Measurements from ENCODE around the gene SLC4A4.

Gene SLC4A4

GRCh38 chr4:71476240-71476639 lies 137.4 kb downstream of the SLC4A4 start:
- no peak for DNase-seq

- DNase-seq, result no peak
Measured at GRCh38 chr4:71486550-71487343, 147.9 kb downstream of the SLC4A4 start.

GRCh38 chr4:71487344-71487920 lies 148.6 kb downstream of the SLC4A4 start:
- DNase-seq, result peak; percentile 7

DNA sequence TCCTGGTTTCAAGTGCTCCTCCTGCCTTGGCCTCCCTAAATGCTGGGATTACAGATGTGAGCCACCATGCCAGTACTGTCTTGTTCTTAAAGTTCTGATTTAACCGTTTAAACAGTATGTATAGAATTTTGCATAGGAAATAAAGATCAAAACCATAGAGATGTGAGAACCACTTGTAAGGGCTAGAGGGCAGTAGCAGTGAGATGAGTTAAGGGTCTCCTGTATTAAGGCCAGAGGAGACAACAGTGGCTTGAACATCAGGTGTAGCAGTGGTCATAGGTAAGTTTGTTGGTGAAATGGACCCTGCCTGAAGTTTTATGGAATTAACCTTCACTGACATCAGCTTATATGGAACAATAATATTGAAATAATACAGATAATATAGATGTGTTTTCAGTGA lies 155.7 kb downstream of the SLC4A4 start:
- no peak for DNase-seq

- DNase-seq, result no peak
Measured at GRCh38 chr4:71495454-71495853, 156.6 kb downstream of the SLC4A4 start.

DNA sequence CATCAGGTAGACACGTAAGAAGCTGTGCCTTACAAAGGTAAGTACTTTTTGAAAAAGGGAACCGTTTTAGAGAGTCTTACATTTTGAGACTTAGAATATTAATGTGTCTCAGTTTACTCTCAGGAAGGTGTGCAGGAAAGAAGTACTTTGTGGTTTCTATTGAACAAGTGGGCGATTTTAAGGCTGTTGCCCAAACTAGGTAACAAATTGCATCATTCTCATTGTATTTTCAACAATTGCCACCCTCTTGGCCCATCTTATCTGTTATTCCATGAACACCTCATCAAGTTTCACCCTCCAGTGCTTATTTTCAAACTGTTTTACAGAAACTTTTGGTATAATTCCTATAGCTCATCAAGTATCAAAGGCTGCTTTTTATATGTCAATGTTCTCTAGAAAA lies 158.3 kb downstream of the SLC4A4 start:
- DNase-seq, result no peak

DNA sequence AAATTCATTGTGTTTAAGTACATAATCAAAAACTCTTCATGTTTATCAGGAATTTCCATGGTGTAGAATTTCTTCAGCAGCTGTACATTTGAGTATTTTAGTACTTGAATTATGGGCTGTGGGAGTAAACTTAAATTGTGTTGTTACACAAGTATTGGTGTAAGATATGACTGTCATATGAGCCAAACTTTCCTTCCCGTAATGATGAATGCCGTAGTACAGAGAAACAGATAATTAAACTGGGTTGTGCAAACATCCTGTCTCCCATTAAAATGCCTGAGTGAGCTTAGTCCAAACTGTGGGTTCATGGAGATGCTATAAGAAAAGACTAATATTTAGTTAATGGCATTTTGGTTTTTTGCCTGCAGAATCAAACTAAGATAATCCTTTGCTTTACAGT lies 159.2 kb downstream of the SLC4A4 start:
- no peak for DNase-seq

DNA sequence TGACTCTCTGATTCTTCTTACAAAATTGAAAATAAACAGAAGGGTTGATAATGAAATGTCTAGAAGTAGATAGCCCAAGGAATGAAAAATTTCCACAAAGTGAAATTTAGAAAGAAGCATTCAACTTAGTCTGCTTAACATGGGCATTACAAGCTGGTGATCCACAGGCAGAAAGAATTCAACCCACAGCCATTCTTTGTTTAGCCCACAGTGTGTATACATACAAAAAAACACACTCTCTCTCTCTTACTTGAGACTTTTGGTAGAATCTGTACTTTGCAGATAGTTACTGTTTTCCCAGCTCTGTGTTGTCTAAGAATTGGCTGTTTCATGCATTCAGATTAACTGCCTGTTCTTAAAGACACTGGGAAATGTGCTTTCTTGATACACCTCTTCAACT lies 159.8 kb downstream of the SLC4A4 start:
- no peak for DNase-seq

- no peak for DNase-seq
Measured at GRCh38 chr4:71501992-71502391, 163.2 kb downstream of the SLC4A4 start.

GRCh38 chr4:71518283-71518989 lies 179.6 kb downstream of the SLC4A4 start:
- DNase-seq, result no peak

GRCh38 chr4:71520308-71520707 lies 181.5 kb downstream of the SLC4A4 start:
- no peak for DNase-seq

DNA sequence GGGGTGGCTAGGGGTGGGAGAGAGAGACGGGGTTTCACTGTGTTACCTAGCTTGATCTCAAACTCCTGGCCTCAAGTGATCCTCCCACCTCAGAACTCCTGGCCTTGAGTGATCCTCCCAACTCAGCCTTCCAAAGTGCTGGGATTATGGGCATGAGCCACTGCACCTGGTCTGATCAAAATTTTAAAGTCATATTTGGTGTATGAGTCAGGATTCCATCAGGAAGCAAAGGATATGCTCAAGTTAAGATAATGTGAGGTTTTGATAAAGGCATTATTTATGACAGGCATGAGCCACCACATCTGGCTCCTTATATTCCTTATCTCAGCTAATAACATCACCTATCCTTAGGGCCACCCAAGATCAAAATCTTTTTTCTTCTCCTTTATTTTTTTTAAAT lies 182.0 kb downstream of the SLC4A4 start:
- DNase-seq, result no peak

- no peak for DNase-seq
Measured at GRCh38 chr4:71524756-71525155, 185.9 kb downstream of the SLC4A4 start.

DNA sequence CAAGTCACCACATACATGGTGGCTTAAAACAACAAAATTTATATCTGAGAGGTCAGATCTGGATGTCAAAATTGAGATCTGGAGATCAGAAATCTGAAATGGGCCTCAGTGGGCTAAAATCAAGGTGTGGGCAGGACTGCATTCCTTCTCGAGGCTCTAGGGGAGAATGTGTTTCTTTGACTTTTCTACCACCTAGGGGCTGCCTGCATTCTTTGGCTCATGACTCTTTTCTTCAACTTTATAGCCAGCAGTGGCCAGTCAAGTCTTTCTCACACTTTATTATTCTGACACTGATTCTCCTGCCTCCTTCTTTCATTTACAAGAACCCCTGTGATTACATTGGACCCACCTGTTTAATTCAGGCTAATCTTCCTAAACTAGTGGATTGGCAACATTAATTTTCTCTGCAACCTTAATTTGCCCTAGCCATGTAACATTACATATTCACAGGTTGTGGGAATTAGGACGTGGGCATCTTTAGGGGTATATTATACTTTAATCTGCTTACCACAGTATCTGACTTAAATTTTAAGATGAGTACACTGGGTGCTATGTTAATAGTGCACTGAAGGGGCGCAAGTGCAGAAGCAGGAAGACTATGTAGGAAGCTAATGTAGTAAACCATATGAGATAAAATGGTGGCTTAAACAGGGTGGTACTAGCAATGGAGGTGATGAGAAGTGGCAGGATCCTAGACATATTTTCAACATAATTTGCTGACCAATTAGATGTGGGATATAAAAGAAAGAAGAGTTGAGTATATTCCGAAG lies 188.0 kb downstream of the SLC4A4 start:
- peak; percentile 7 for DNase-seq

DNA sequence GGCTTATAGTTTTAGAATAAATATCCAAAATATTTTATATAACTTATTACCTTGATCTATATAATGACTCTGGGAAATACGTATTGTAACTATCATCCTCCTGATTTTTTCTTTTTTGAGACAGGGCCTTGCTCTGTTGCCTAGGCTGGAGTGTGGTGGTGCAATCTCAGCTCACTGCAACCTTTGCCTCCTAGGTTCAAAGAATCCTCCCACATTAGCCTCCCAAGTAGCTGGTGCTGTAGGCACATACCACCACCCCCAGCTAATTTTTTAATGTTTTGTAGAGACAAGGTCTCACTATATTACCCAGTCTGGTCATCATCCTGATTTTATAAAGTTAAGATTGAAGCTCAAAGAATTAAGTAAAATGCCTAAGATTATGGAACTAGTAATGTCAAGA lies 193.6 kb downstream of the SLC4A4 start:
- no peak for DNase-seq

DNA sequence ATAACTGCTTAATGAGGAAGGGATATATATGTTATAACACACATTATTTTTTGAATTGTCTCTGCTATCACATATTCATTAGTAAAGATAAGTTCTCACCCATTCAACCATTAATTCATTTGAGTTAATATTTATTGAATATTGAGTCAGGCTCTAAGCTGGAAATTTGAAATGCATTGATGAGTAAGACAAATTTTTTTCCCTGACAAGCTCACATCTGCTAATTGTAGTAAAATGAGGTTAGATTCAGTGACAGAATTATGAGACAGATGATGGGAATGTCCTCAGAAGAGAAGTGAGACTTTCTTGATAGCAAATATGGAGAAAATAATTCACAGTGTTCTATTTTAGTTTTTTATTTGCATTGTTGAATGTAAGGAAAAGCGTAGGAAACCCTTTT lies 194.3 kb downstream of the SLC4A4 start:
- DNase-seq, result no peak

GRCh38 chr4:71537551-71538065 lies 198.8 kb downstream of the SLC4A4 start:
- no peak for DNase-seq

DNA sequence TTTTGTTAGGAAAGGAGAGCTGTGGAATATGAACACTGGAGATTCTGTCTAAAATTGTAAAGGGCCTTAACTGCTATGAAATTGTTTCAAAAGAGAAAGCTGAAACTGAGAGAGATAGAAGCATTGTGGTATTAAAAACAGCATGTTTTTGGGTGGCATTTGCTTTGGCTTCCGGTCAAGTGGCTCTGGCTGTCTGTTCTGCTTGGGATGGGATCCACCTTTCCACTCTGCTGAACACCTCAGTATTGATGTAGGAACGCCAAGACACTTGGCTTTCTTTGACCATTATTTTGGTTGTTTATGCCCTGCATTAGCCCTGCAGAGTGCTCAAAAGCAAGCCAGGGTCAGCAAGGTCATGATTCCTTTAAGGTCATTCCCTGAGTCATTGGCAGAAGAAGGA lies 199.7 kb downstream of the SLC4A4 start:
- DNase-seq, result no peak

DNA sequence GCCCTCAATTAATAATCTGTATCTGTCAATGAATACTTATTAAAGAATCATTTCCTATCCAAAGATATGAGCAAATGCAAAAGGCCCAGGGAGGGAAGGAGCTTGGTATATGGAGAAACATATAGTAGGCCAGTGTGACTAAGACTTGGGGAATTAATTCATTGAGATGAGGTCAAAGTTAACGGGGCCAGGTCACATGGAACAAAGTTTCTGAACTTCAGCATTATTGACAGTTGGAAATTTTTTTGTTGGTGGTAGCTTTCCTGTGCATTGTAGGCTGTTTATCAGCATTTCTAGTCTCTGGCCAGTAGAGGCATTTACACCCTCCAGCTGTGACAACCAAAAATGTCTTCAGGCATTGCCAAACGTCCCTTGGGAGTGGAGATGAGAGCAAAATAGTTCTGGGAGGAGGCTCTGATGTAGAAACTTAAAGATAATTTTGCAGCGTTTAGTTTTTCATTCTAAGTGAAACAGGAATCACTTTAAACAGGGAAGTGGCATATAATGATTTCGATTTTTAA lies 202.0 kb downstream of the SLC4A4 start:
- no peak for DNase-seq

DNA sequence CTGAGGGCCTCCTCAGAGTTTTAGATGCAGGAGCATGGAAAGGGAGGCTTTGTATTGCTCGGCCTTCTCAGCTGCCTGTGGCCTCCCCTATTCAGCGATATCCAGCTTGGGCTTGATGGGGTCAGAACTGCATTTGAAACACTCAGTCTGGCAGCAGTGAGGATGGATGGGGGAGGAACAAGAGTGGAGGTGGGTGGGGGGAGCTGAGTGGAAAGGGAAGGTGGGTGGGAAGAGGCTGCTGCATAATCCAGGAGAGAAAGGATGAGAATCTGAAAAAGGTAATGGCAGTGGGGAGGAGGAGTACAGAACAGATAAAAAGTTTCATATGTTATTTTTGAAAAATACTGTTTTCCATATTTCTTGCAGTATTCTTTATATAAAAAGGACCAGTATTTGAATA lies 202.7 kb downstream of the SLC4A4 start:
- DNase-seq, result no peak

GRCh38 chr4:71545168-71545567 lies 206.3 kb downstream of the SLC4A4 start:
- DNase-seq, result no peak

DNA sequence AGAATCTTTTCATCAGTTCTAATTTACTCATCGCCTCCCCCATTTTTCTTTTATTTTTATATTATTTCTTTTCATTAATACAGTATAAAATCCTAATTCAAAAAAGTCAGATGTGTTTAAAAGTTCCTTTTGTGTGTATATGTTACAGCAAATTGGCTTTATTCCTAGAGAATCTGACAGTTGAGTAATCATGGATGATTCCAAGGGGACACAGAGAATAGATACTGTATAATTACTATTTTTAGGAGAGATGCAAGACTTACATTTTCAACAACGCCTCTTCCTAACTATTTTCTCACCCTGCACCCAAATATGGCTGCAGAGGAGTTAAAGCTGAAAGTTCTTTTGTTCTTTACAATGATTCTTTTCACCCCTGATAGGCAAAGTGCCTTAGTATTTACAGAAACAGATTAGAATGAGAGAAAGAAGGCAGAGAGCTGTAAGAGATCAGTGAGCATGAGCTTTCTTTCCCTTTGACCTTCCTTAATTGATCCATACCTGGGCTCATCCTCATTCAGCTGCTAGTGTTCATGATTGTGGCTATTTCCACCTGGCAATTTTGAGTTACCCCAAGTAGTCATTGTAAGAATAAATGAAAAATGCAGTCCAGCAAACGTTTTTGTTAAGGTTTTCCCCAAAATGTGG lies 210.8 kb downstream of the SLC4A4 start:
- no peak for DNase-seq
